Heart left ventricle (tissue), 16 donors: ENCODE results near the gene CCDC192. TPM values are rescaled to one million over a fixed set of nuclear protein-coding genes. Genes with fewer than 3 reads are reported as not detected.
A peak's percentile ranks its signal among the peaks of the same experiment; 100 is the strongest.

Source experiments
- ATAC-seq, 4 donors: fragments of 200-7000 bp; cut with Tn5 transposase; one replicate each; pipeline ENCODE4 v1.9.1; 2020 to 2022; ENCODE audit warnings: moderate library complexity in 4 of 4, mild to moderate bottlenecking in 3 of 4, moderate number of reproducible peaks in 1 of 4
- DNase-seq, 5 donors: peaks; one replicate each; pipeline ENCODE4 v3.0.0-alpha.2; 2020
- H3K27ac ChIP-seq, 12 donors: fragments of 200-600 bp; sonication (generic) in 4 of 12; one replicate each; pipeline versions ENCODE4 v1.5.0 to v1.8.0; 2016 to 2022; ENCODE audit warnings: mild to moderate bottlenecking in 2 of 12
- H3K27me3 ChIP-seq, 9 donors: fragments of 200-600 bp; sonication (generic) in 2 of 9; one replicate each; pipeline versions ENCODE4 v1.5.1 to v1.8.0; 2016 to 2022; ENCODE audit warnings: mild to moderate bottlenecking in 3 of 9
- H3K36me3 ChIP-seq, 9 donors: fragments of 200-600 bp; sonication (generic) in 2 of 9; one replicate each; pipeline versions ENCODE4 v1.5.0 to v1.8.0; 2018 to 2022; ENCODE audit warnings: mild to moderate bottlenecking in 2 of 9
- H3K4me1 ChIP-seq, 12 donors: fragments of 200-600 bp; sonication (generic) in 4 of 12; one replicate each; pipeline versions ENCODE4 v1.5.0 to v1.8.0; 2016 to 2022; ENCODE audit warnings: mild to moderate bottlenecking in 3 of 12
- H3K4me3 ChIP-seq, 12 donors: fragments of 200-600 bp; sonication (generic) in 4 of 12; one replicate each; pipeline versions ENCODE4 v1.5.0 to v1.8.0; 2017 to 2022; ENCODE audit warnings: mild to moderate bottlenecking in 9 of 12, moderate library complexity in 4 of 12
- H3K9me3 ChIP-seq, 12 donors: fragments of 200-600 bp; sonication (generic) in 4 of 12; one replicate each; pipeline versions ENCODE4 v1.5.0 to v1.8.0; 2016 to 2022; ENCODE audit warnings: mild to moderate bottlenecking in 1 of 12
- CTCF ChIP-seq, 12 donors: fragments of 200-600 bp; sonication (generic) in 4 of 12; IDR thresholded peaks; one replicate each; pipeline versions ENCODE4 v1.5.0 to v1.8.0; 2018 to 2022; ENCODE audit warnings: antibody characterized with exemption in 12 of 12, mild to moderate bottlenecking in 5 of 12
- POLR2A ChIP-seq, 2 donors: fragments of 450-650 bp; IDR thresholded peaks; one replicate each; pipeline ENCODE4 v1.6.1; 2017; ENCODE audit warnings: antibody characterized with exemption in 2 of 2, mild to moderate bottlenecking in 2 of 2, moderate library complexity in 2 of 2
- WGBS, 4 donors: extraction: QIAGEN DNeasy Blood & Tissue Kit in 2 of 4; methylation state at CpG; one replicate each; pipeline versions ENCODE4 v1.1.5 to v1.1.7; 2013 to 2018; 5-methylcytosine and 5-hydroxymethylcytosine counted together
- intact Hi-C, 10 donors: fragments of 100-400 bp; cut with DNase I; formaldehyde crosslinking; loops; one replicate each; pipeline versions ENCODE4 v1.11.1 to v1.14.2; 2022
- polyA plus RNA-seq, 2 donors: library from polyadenylated mRNA; stranded (reverse); fragments of 200-250 nt; gene quantifications; one replicate each; pipeline ENCODE4 v1.2.3, GENCODE V29; 2013
- total RNA-seq, 9 donors: library from RNA; depleted of rRNA in 2 of 9; stranded (reverse); fragments of >200 nt in 2 of 9; fragmentation: NEBNext Ultra II Directional in 3 of 9; extraction: Animal tissue kit (Norgen Biotek cat#: 25700) in 3 of 9; gene quantifications; one replicate each; pipeline versions ENCODE4 v1.1.0 to v1.2.4, GENCODE V29; 2016 to 2023
- donor health status: ischemic (EF 13 %, LVEDD 7.1; RV severe dilation, severe dysfunction).
- donor health status: healthy with polysubstance abuse.
- donor health status: DM: no; HTN: yes; CAD: no.
- donor health status: DM: no; HTN: no; CAD: no.
- donor health status: ischemic (EF 25% LVEDD 6.9; RV normal size, moderate dysfunction).
- donor health status: ischemic (EF 25% LVEDD 5.7; RV mildly dilated, moderate dysfunction).
- donor health status: healthy.
- donor health status: DM: yes; HTN: yes; CAD: no.
- donor health status: ischemic (EF 35%, LVEDD 5.7; RV mildly dilated, moderate dysfunction).
- donor health status: nonischemic (EF 11% LVEDD 7.7; RV severe dilation, severe dysfunction).
- donor health status: DM: yes; HTN: yes; CAD: no.
- donor health status: PGD.
- donor health status: ischemic (EF 29% LVEDD 5.4; RV normal size, mild dysfunction).
- donor health status: nonischemic (EF 23%, LVEDD 6.1; RV moderate dilation, normal function).

CCDC192 gene
- total and polyA plus RNA-seq, 11 donors = 0.07 to 1.3 (median 0.42) TPM; not detected in 8

- TF ChIP-seq CTCF (IDR thresholded peaks at IDR 0.05) (no peak), POLR2A (IDR thresholded peaks at IDR 0.05) (no peak)
- DNase-seq (no peak), ATAC-seq (no peak)
- no peaks in the 10 kb centered on the region for H3K9me3 ChIP-seq
- peaks cover 0 to 3% (median 0%) of the 10 kb centered on the region in 12 donors for H3K4me1 ChIP-seq
- no peak overlapping the region for H3K27ac ChIP-seq
- no peaks in the 10 kb centered on the region for H3K27me3 ChIP-seq
- 91 to 96% (median 94%) methylated on average over 2 of the region's 2 CpGs for WGBS, 4 donors
- no peak overlapping the region for H3K4me3 ChIP-seq
- H3K36me3 ChIP-seq = no peaks in the 10 kb centered on the region
- intact Hi-C loops = no loop called here
Measured at GRCh38 chr5:127810707-127811490, 107.7 kb downstream of the CCDC192 start.

- Histone ChIP-seq H3K4me1 (peaks cover 0 to 3% (median 0%) of the 10 kb centered on the region in 12 donors), H3K27me3 (no peaks in the 10 kb centered on the region), H3K4me3 (no peak overlapping the region), H3K27ac (no peak overlapping the region), H3K36me3 (no peaks in the 10 kb centered on the region), H3K9me3 (peaks cover 0 to 4% (median 0%) of the 10 kb centered on the region in 12 donors)
- WGBS, 4 donors = 83 to 93% (median 89%) methylated on average over 4 of the region's 4 CpGs
- no peak for DNase-seq
- no peak for ATAC-seq
- TF ChIP-seq POLR2A (IDR thresholded peaks at IDR 0.05) = no peak
- TF ChIP-seq CTCF (IDR thresholded peaks at IDR 0.05) = no peak
- intact Hi-C loops = no loop called here
Measured at GRCh38 chr5:127812570-127812969, 109.4 kb downstream of the CCDC192 start.

GRCh38 chr5:127813633-127814587, 110.7 kb downstream of the CCDC192 start:
- Histone ChIP-seq H3K9me3 (peaks cover 0 to 5% (median 0%) of the 10 kb centered on the region in 12 donors), H3K4me1 (peaks cover 0 to 3% (median 0%) of the 10 kb centered on the region in 12 donors), H3K36me3 (no peaks in the 10 kb centered on the region), H3K27me3 (no peaks in the 10 kb centered on the region), H3K4me3 (no peak overlapping the region), H3K27ac (peak overlapping the region in 1 of 12 donors; percentile 25)
- WGBS, 4 donors = 72 to 80% (median 78%) methylated on average over 4 of the region's 4 CpGs
- intact Hi-C loops = no loop called here
- no peak for TF ChIP-seq POLR2A (IDR thresholded peaks at IDR 0.05)
- TF ChIP-seq CTCF (IDR thresholded peaks at IDR 0.05) = no peak
- no peak for DNase-seq
- ATAC-seq = no peak

- WGBS, 4 donors = 67 to 85% (median 76%) methylated on average over 3 of the region's 3 CpGs
- DNase-seq (no peak), ATAC-seq (no peak)
- no peaks in the 10 kb centered on the region for H3K36me3 ChIP-seq
- intact Hi-C loops = no loop called here
- H3K4me3 ChIP-seq = no peak overlapping the region
- peaks cover 0 to 5% (median 0%) of the 10 kb centered on the region in 12 donors for H3K9me3 ChIP-seq
- no peaks in the 10 kb centered on the region for H3K27me3 ChIP-seq
- peaks cover 0 to 3% (median 0%) of the 10 kb centered on the region in 12 donors for H3K4me1 ChIP-seq
- TF ChIP-seq CTCF (IDR thresholded peaks at IDR 0.05) (no peak), POLR2A (IDR thresholded peaks at IDR 0.05) (no peak)
- peak overlapping the region in 1 of 12 donors; percentile 64 for H3K27ac ChIP-seq
Measured at GRCh38 chr5:127814588-127814973, 111.4 kb downstream of the CCDC192 start.
